Measurements from ENCODE around the gene HSPG2.

GRCh38 chr1:21896026-21896425 is 41.1 kb downstream of the HSPG2 start:
- TF ChIP-seq SMAD3 (CRISPR knock-in tag; IDR thresholded peaks at IDR 0.05) = no peak
- no peak for TF ChIP-seq SNAI1 (CRISPR knock-in tag; IDR thresholded peaks at IDR 0.05; ENCODE audit: borderline replicate concordance)
- TF ChIP-seq HIVEP1 (CRISPR knock-in tag; IDR thresholded peaks at IDR 0.05) = no peak
- no peak for TF ChIP-seq CTCF (CRISPR knock-in tag; IDR thresholded peaks at IDR 0.05)
- TF ChIP-seq MXD4 (CRISPR knock-in tag; IDR thresholded peaks at IDR 0.05) = no peak
